Left forelimb (tissue), 1 donor: ENCODE results near the gene EXOC5.
"Not testable (repeated sequence)": the region's sequence is repeated elsewhere in the genome, so short reads cannot be mapped to it uniquely, and the experiment has no call there.

Experiments used
- DNase-seq: peaks from one replicate; pipeline ENCODE4 v3.0.0-alpha.2; 2018; ENCODE audit warnings: low spot score

The EXOC5 gene

GRCh38 chr14:57268161-57269069, at the start of gene EXOC5, which contains the start of gene AP5M1:
Gene EXOC5 (minus strand): TSS chr14:57268905. CDS start chr14:57268648, 257 bp downstream.
Gene AP5M1 (plus strand): TSS chr14:57268971. CDS start chr14:57269315, 344 bp downstream.
- DNase-seq = peak; percentile 95

- peak; percentile 67 for DNase-seq
Measured at GRCh38 chr14:57317248-57317833, 48.6 kb upstream of the EXOC5 start.

- DNase-seq = no peak
Measured at GRCh38 chr14:57314396-57315089, 45.8 kb upstream of the EXOC5 start.

- no peak for DNase-seq
Measured at GRCh38 chr14:57302883-57303282, 34.2 kb upstream of the EXOC5 start.

GRCh38 chr14:57299511-57299910, 30.8 kb upstream of the EXOC5 start:
- no peak for DNase-seq

GRCh38 chr14:57297852-57298251, 29.1 kb upstream of the EXOC5 start:
- no peak for DNase-seq

GRCh38 chr14:57295239-57295638, 26.5 kb upstream of the EXOC5 start:
- no peak for DNase-seq

GRCh38 chr14:57293866-57294837, 25.4 kb upstream of the EXOC5 start:
- DNase-seq = no peak

GRCh38 chr14:57291692-57292647, 23.3 kb upstream of the EXOC5 start:
- no peak for DNase-seq

- no peak for DNase-seq
Measured at GRCh38 chr14:57290751-57291150, 22.0 kb upstream of the EXOC5 start.

- no peak for DNase-seq
Measured at GRCh38 chr14:57287745-57288144, 19.0 kb upstream of the EXOC5 start.

- DNase-seq = no peak
Measured at GRCh38 chr14:57277062-57277461, 8.4 kb upstream of the EXOC5 start.

- DNase-seq = no peak
Measured at GRCh38 chr14:57275023-57275664, 6.4 kb upstream of the EXOC5 start.

GRCh38 chr14:57274551-57274950, 5.8 kb upstream of the EXOC5 start:
- DNase-seq = no peak

GRCh38 chr14:57273236-57273635, 4.5 kb upstream of the EXOC5 start:
- DNase-seq = no peak

- DNase-seq = no peak
Measured at GRCh38 chr14:57266065-57266464, 2.6 kb downstream of the EXOC5 start.

GRCh38 chr14:57262117-57262516, 6.6 kb downstream of the EXOC5 start:
- DNase-seq = no peak

- no peak for DNase-seq
Measured at GRCh38 chr14:57261604-57262003, 7.1 kb downstream of the EXOC5 start.

GRCh38 chr14:57259672-57260071, 9.0 kb downstream of the EXOC5 start:
- no peak for DNase-seq

GRCh38 chr14:57258221-57258620, 10.5 kb downstream of the EXOC5 start:
- not testable (repeated sequence) for DNase-seq
